ENCODE results near the gene SMARCA5. TPM values are rescaled to one million over a fixed set of nuclear protein-coding genes. Genes with fewer than 3 reads are reported as not detected.

Gene SMARCA5
- total and polyA plus RNA-seq, 10 of the 15 experiments (the other 5 are each of a cell fraction or from before 2014, with no cell fraction given), result 21.7 to 69.6 (median 37.4) TPM

DNA sequence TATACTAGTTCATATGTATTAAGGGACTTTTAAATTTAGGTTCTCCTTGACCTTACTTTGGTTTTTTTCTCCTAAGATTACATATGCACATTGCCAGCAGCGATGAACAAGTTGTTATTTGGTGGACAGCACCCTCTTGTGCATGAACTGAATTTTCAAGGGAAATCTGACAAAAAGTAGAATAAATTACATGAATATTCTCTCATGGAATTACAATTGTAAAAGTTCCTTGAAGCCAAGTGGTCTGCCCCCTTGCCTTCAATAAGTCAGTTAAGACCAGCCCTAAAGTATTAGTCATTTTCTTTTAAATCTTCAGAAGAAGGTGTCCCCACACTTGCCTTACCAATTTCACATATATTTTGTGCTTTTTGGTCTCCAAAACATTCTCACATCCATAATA is 30.7 kb upstream of the SMARCA5 start:
- DNase-seq (ENCODE audit: low read depth, low spot score), result no peak
- Histone ChIP-seq H3K9ac (ENCODE audit: control insufficient read depth, insufficient read depth, low read length) (no peak overlapping the region), H3K9me3 (replicated peaks; ENCODE audit: control insufficient read depth, insufficient read depth, low read length) (no peaks in the 10 kb centered on the region), H4K20me1 (ENCODE audit: control insufficient read depth, insufficient read depth) (no peaks in the 10 kb centered on the region), H2AFZ (ENCODE audit: control insufficient read depth, low read depth, low read length) (no peak overlapping the region), H3K4me1 (ENCODE audit: control insufficient read depth, insufficient read depth, low read length) (no peaks in the 10 kb centered on the region), H3K4me3 (no peak overlapping the region), H3K27me3 (replicated peaks in 1 of 2; ENCODE audit: control insufficient read depth in 2 of 2, insufficient read depth in 2 of 2, low read length in 1 of 2) (no peaks in the 10 kb centered on the region; a peak in 1 of 4 replicates), H3K27ac (ENCODE audit: control insufficient read depth, insufficient read depth) (no peak overlapping the region), H3K4me2 (ENCODE audit: control insufficient read depth, insufficient read depth) (no peak overlapping the region), H3K79me2 (ENCODE audit: control insufficient read depth, insufficient read depth, low read length) (no peaks in the 10 kb centered on the region), H3K36me3 (ENCODE audit: control insufficient read depth in 2 of 2, insufficient read depth in 2 of 2, low read length in 1 of 2) (no peaks in the 10 kb centered on the region)
- RAD21 ChIA-PET (ENCODE audit: unreplicated experiment), result interaction anchor here (0.8 to 12.1 kb wide), 4 partner anchors 79 to 280 kb away, joined by 3 to 101 read pairs (median 3); no protein-coding TSS in a partner anchor
- peak; percentile 83 for ATAC-seq
- POLR2A ChIA-PET, result no interaction called here
- no TSS peak for BruUV-seq (replicated peaks)
- in situ Hi-C loops (cut with MboI), result no loop called here
- SMC1A ChIA-PET (ENCODE audit: uncharacterized antibody, unreplicated experiment), result interaction anchor here (0.8 to 3.5 kb wide), 4 partner anchors 11 to 107 kb away, joined by 3 to 21 read pairs (median 4); no protein-coding TSS in a partner anchor
- CTCF ChIA-PET, result interaction anchor here (0.8 to 3.1 kb wide), 6 partner anchors 79 to 600 kb away, joined by 3 to 26 read pairs (median 6); no protein-coding TSS in a partner anchor
- intact Hi-C loops (cut with micrococcal nuclease; ENCODE audit: unreplicated experiment), result loop anchor here (1.0 to 10.0 kb wide), 7 partner anchors 84 to 598 kb away; partner anchors contain the start of gene GAB1
- TF ChIP-seq POLR2AphosphoS5 (IDR thresholded peaks at IDR 0.05; ENCODE audit: low read length) (no peak), ATF2 (IDR thresholded peaks at IDR 0.05; ENCODE audit: low read length) (no peak), NFYB (IDR thresholded peaks at IDR 0.05; ENCODE audit: insufficient read depth, low read depth, low read length) (no peak), LARP7 (IDR thresholded peaks at IDR 0.05) (no peak), ZNF384 (IDR thresholded peaks at IDR 0.05; ENCODE audit: borderline replicate concordance, low read depth, low read length) (peak; percentile 80; the same call in 1 of the 2 replicates), CREM (IDR thresholded peaks at IDR 0.05; ENCODE audit: low read depth) (no peak), RAD21 (IDR thresholded peaks at IDR 0.05; ENCODE audit: insufficient read depth, low read depth, low read length) (peak; percentile 94), SMC3 (IDR thresholded peaks at IDR 0.05; ENCODE audit: borderline replicate concordance, low read length) (peak; percentile 83), CHD1 (IDR thresholded peaks at IDR 0.05; ENCODE audit: low read depth, low read length) (no peak), EP300 (IDR thresholded peaks at IDR 0.05; ENCODE audit: borderline replicate concordance in 1 of 2, control insufficient read depth in 1 of 2, low read depth in 2 of 2, low read length in 2 of 2) (no peak)
- TF ChIP-seq, protein P1, sequence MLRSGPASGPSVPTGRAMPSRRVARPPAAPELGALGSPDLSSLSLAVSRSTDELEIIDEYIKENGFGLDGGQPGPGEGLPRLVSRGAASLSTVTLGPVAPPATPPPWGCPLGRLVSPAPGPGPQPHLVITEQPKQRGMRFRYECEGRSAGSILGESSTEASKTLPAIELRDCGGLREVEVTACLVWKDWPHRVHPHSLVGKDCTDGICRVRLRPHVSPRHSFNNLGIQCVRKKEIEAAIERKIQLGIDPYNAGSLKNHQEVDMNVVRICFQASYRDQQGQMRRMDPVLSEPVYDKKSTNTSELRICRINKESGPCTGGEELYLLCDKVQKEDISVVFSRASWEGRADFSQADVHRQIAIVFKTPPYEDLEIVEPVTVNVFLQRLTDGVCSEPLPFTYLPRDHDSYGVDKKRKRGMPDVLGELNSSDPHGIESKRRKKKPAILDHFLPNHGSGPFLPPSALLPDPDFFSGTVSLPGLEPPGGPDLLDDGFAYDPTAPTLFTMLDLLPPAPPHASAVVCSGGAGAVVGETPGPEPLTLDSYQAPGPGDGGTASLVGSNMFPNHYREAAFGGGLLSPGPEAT (IDR thresholded peaks at IDR 0.05; ENCODE audit: low read depth), result no peak
- TF ChIP-seq, protein P2, sequence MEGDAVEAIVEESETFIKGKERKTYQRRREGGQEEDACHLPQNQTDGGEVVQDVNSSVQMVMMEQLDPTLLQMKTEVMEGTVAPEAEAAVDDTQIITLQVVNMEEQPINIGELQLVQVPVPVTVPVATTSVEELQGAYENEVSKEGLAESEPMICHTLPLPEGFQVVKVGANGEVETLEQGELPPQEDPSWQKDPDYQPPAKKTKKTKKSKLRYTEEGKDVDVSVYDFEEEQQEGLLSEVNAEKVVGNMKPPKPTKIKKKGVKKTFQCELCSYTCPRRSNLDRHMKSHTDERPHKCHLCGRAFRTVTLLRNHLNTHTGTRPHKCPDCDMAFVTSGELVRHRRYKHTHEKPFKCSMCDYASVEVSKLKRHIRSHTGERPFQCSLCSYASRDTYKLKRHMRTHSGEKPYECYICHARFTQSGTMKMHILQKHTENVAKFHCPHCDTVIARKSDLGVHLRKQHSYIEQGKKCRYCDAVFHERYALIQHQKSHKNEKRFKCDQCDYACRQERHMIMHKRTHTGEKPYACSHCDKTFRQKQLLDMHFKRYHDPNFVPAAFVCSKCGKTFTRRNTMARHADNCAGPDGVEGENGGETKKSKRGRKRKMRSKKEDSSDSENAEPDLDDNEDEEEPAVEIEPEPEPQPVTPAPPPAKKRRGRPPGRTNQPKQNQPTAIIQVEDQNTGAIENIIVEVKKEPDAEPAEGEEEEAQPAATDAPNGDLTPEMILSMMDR (IDR thresholded peaks at IDR 0.05 in 2 of 3, conservative IDR thresholded peaks at IDR 0.05 in 1 of 3; ENCODE audit: control insufficient read depth in 2 of 3, extremely low read depth in 1 of 3, insufficient read depth in 1 of 3, low read depth in 3 of 3, low read length in 3 of 3), result peak; percentile 38 to 74 (median 42); a peak in 4 of 6 replicates
- TF ChIP-seq, protein P3, sequence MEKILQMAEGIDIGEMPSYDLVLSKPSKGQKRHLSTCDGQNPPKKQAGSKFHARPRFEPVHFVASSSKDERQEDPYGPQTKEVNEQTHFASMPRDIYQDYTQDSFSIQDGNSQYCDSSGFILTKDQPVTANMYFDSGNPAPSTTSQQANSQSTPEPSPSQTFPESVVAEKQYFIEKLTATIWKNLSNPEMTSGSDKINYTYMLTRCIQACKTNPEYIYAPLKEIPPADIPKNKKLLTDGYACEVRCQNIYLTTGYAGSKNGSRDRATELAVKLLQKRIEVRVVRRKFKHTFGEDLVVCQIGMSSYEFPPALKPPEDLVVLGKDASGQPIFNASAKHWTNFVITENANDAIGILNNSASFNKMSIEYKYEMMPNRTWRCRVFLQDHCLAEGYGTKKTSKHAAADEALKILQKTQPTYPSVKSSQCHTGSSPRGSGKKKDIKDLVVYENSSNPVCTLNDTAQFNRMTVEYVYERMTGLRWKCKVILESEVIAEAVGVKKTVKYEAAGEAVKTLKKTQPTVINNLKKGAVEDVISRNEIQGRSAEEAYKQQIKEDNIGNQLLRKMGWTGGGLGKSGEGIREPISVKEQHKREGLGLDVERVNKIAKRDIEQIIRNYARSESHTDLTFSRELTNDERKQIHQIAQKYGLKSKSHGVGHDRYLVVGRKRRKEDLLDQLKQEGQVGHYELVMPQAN (conservative IDR thresholded peaks at IDR 0.05), result no peak
- no peak for FAIRE-seq
- 0% methylated on average over 1 of the region's 1 CpG for WGBS (ENCODE audit: insufficient coverage, insufficient replicate concordance, low lambda C conversion rate, missing lambda C conversion rate)
